HepG2 (cell line): Measurements from ENCODE around the gene SIGLEC1.

Experiments used
- ATF3 ChIP-seq: sonication (generic); formaldehyde crosslinking; IDR thresholded peaks from 2 replicates; pipeline ENCODE4 v1.4.0; 2020; ENCODE audit warnings: missing genetic modification reagents
- CTCF ChIP-seq: sonication (generic); formaldehyde crosslinking; IDR thresholded peaks from 2 replicates; pipeline ENCODE4 v1.5.0; 2020; ENCODE audit warnings: mild to moderate bottlenecking, missing genetic modification reagents, moderate library complexity
- FOXK2 ChIP-seq: fragments of 450-650 bp; IDR thresholded peaks from 2 replicates; pipeline ENCODE4 v1.6.1; 2016
- FOXM1 ChIP-seq: sonication (generic); formaldehyde crosslinking; IDR thresholded peaks from 2 replicates; pipeline ENCODE4 v1.5.0; 2020; ENCODE audit warnings: missing genetic modification reagents
- MYNN ChIP-seq: sonication (generic); formaldehyde crosslinking; IDR thresholded peaks from 2 replicates; pipeline ENCODE4 v1.4.0; 2020; ENCODE audit warnings: mild to moderate bottlenecking, low read depth, missing genetic modification reagents
- POLR2AphosphoS2 ChIP-seq: IDR thresholded peaks from 2 replicates; pipeline ENCODE4 v1.6.1; 2011; ENCODE audit warnings: low read depth, low read length, improper control_type of control experiment
- SNRNP70 ChIP-seq: fragments of 200-400 bp; formaldehyde crosslinking; IDR thresholded peaks from 2 replicates; pipeline ENCODE4 v1.6.1; 2017; ENCODE audit warnings: mild to moderate bottlenecking, low read depth, low read length, moderate library complexity
- TCF12 ChIP-seq, 2 experiments: fragments of 450-650 bp in 1 of 2; sonication (generic) in 1 of 2; formaldehyde crosslinking in 1 of 2; IDR thresholded peaks; 2 replicates each; pipeline versions ENCODE4 v1.6.1 to v1.8.0; 2017 to 2022; ENCODE audit warnings: antibody characterized with exemption in 1 of 2, mild to moderate bottlenecking in 1 of 2, missing genetic modification reagents in 1 of 2, moderate library complexity in 1 of 2
- ZNF768 ChIP-seq: sonication (generic); formaldehyde crosslinking; IDR thresholded peaks from 2 replicates; pipeline ENCODE4 v1.4.0; 2020; ENCODE audit warnings: missing genetic modification reagents

GRCh38 chr20:3694864-3695263, 17.5 kb downstream of the SIGLEC1 start:
- TF ChIP-seq SNRNP70, result no peak
- TF ChIP-seq CTCF (CRISPR knock-in tag), result no peak
- TF ChIP-seq FOXM1 (CRISPR knock-in tag), result no peak
- TF ChIP-seq MYNN (CRISPR knock-in tag), result no peak
- no peak for TF ChIP-seq ATF3 (CRISPR knock-in tag)
- TF ChIP-seq FOXK2, result no peak
- no peak for TF ChIP-seq POLR2AphosphoS2
- no peak for TF ChIP-seq ZNF768 (CRISPR knock-in tag)
- no peak for TF ChIP-seq TCF12 (IDR thresholded peaks at IDR 0.05)
- no peak for TF ChIP-seq TCF12 (CRISPR knock-in tag; IDR thresholded peaks at IDR 0.05)
